Measurements from ENCODE around the gene DEPP1. TPM values are rescaled to one million over a fixed set of nuclear protein-coding genes. Genes with fewer than 3 reads are reported as not detected.

The DEPP1 gene
- total and polyA plus RNA-seq, 2 of the 4 experiments (the other 2 are of a cell fraction) = 13.6 to 30.0 TPM

DNA sequence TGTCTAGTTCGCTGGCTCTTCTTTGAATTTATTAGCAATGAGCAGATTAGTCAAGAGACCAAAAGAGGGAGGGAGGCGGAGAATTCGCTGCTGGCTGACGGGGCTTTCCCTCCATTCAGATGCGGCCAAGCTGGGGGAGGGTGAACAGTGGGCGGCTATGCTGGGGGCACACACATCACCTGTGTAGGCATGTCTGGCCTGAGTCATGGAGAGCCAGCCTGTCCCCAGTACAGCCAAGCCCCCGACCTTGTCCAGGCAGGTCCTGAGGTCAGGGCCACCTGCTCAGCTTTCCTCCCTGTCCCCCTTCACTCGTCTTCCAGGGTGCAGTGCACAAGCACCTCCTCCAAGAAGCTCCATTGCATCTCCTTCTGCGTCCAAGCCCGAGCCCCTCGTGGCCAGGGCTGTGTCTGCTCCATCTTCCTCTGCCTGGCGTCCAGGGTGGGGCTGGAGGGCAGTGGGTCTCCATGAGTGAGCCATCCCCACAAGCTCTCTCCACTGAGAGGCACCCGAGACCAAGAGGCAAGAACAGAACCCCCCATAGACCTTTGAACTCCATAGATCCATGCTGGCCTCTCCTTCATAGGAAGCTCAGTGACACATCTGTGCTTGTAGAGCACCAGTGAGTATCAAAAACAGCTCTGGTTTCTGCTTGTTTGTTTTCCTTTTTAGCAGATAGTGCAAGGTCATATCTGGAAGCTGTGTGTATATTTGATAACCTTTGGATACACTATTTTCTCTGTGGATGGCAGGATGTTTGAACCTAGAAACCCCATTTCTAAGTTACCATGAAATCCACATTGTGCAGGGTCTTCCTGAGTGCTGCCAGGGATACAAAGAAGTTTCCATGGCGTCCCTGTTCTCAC is 1.9 kb upstream of the DEPP1 start:
- Histone ChIP-seq H3K14ac (replicated peaks; ENCODE audit: low read depth, low read length) (peak overlapping the region; percentile 92), H3K4me3 (ENCODE audit: insufficient read depth, low read depth, low read length) (no peak overlapping the region), H3K9ac (ENCODE audit: low read depth, low read length) (peak overlapping the region; percentile 75), H3K23ac (ENCODE audit: low read depth, low read length) (peak overlapping the region; percentile 71), H3K27ac (ENCODE audit: insufficient read depth, low read length) (peak overlapping the region; percentile 97), H2BK5ac (ENCODE audit: low read depth, low read length, poor library complexity, severe bottlenecking) (peak overlapping the region; percentile 97), H3K9me3 (ENCODE audit: control insufficient read depth, insufficient read depth, low read length) (no peaks in the 10 kb centered on the region), H4K8ac (ENCODE audit: low read depth in 2 of 2, low read length in 2 of 2) (peak overlapping the region; percentile 77 to 90), H3K56ac (ENCODE audit: extremely low read depth, insufficient read depth, low read length) (peak overlapping the region; percentile 90), H4K91ac (ENCODE audit: insufficient read depth, low read depth, low read length) (peak overlapping the region; percentile 97), H2BK15ac (ENCODE audit: low read depth, low read length) (peak overlapping the region; percentile 93; the same call in 2 of the 3 replicates), H4K20me1 (ENCODE audit: insufficient read depth, low read length) (no peaks in the 10 kb centered on the region; the same call in 1 of the 2 replicates), H3K4me2 (ENCODE audit: low read depth, low read length) (peak overlapping the region; percentile 59), H2AK5ac (ENCODE audit: low read depth, low read length) (peak overlapping the region; percentile 80), H2BK120ac (ENCODE audit: low read depth, low read length) (peak overlapping the region; percentile 92), H2AFZ (replicated peaks; ENCODE audit: low read length, poor library complexity) (peak overlapping the region; percentile 56), H4K5ac (ENCODE audit: low read depth, low read length) (peak overlapping the region; percentile 92), H2AK9ac (replicated peaks; ENCODE audit: low read depth, low read length, poor library complexity) (peak overlapping the region; percentile 84), H3K27me3 (ENCODE audit: control insufficient read depth, insufficient read depth, low read length) (no peaks in the 10 kb centered on the region), H2BK20ac (ENCODE audit: low read depth, low read length) (peak overlapping the region; percentile 89), H3K18ac (ENCODE audit: low read depth, low read length) (peak overlapping the region; percentile 94), H3K4me1 (ENCODE audit: control insufficient read depth, insufficient read depth, low read length) (peaks cover 73% of the 10 kb centered on the region), H3K36me3 (ENCODE audit: control insufficient read depth, insufficient read depth, low read length) (peaks cover 17% of the 10 kb centered on the region; the same call in 1 of the 2 replicates), H3K4ac (ENCODE audit: low read depth, low read length) (peak overlapping the region; percentile 86), H3K9me1 (ENCODE audit: insufficient read depth, low read length) (peaks cover 51% of the 10 kb centered on the region), H3K79me1 (ENCODE audit: low read depth in 1 of 2, low read length in 2 of 2) (peaks cover 3 to 60% of the 10 kb centered on the region in 2 experiments; a peak in 3 of 4 replicates)
- ATAC-seq (ENCODE audit: low read depth) (peak; percentile 6; the same call in 1 of the 2 replicates), DNase-seq (no peak)
- in situ Hi-C loops (cut with MboI; ENCODE audit: low sequenced_read_pairs) = loop anchor here (25.0 kb wide), 4 partner anchors 1032 to 1843 kb away; partner anchors contain the start of genes CSGALNACT2 and HNRNPF
- dilution Hi-C loops (cut with HindIII; ENCODE audit: low sequenced_read_pairs, unreplicated experiment) = no loop called here
- 81% methylated on average over 5 of the region's 14 CpGs; no CpG with 5 or more reads in 1 of the 2 experiments for WGBS, 2 experiments (ENCODE audit: extremely low coverage in 2 of 2, insufficient read length in 1 of 2)
- intact Hi-C loops (cut with micrococcal nuclease) = loop anchor here (2.0 kb wide), 1 partner anchor 20 kb away; the partner anchor contains the start of gene ZNF22
- no TSS peak for BruUV-seq (replicated peaks)
- CTCF ChIA-PET = interaction anchor here (0.6 to 1.0 kb wide), 7 partner anchors 16 to 1288 kb away, joined by 3 to 4 read pairs (median 3); partner anchors contain the start of gene RASSF4
- POLR2A ChIA-PET (ENCODE audit: unreplicated experiment) = interaction anchor here (1.0 kb wide), 1 partner anchor 21 kb away, joined by 3 read pairs; no protein-coding TSS in a partner anchor
- TF ChIP-seq FOS (IDR thresholded peaks at IDR 0.05; ENCODE audit: low read depth, low read length) (no peak), NFE2L2 (IDR thresholded peaks at IDR 0.05; ENCODE audit: low read depth, low read length) (no peak), RCOR1 (IDR thresholded peaks at IDR 0.05; ENCODE audit: insufficient replicate concordance, low read length) (no peak), BHLHE40 (IDR thresholded peaks at IDR 0.05; ENCODE audit: low read depth, low read length) (no peak), CHD1 (IDR thresholded peaks at IDR 0.05; ENCODE audit: low read depth, low read length) (no peak), POLR2A (IDR thresholded peaks at IDR 0.05; ENCODE audit: low read depth, low read length) (no peak)
- TF ChIP-seq, protein P1, sequence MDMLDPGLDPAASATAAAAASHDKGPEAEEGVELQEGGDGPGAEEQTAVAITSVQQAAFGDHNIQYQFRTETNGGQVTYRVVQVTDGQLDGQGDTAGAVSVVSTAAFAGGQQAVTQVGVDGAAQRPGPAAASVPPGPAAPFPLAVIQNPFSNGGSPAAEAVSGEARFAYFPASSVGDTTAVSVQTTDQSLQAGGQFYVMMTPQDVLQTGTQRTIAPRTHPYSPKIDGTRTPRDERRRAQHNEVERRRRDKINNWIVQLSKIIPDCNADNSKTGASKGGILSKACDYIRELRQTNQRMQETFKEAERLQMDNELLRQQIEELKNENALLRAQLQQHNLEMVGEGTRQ (IDR thresholded peaks at IDR 0.05; ENCODE audit: low read depth, low read length) = no peak
- TF ChIP-seq, protein P2, sequence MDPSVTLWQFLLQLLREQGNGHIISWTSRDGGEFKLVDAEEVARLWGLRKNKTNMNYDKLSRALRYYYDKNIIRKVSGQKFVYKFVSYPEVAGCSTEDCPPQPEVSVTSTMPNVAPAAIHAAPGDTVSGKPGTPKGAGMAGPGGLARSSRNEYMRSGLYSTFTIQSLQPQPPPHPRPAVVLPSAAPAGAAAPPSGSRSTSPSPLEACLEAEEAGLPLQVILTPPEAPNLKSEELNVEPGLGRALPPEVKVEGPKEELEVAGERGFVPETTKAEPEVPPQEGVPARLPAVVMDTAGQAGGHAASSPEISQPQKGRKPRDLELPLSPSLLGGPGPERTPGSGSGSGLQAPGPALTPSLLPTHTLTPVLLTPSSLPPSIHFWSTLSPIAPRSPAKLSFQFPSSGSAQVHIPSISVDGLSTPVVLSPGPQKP (IDR thresholded peaks at IDR 0.05; ENCODE audit: borderline replicate concordance, low read depth, low read length) = no peak

All from IMR-90 (cell line).